ENCODE measurements around the gene MTA3.

- TF ChIP-seq GATA2 (IDR thresholded peaks at IDR 0.05; ENCODE audit: low read depth, low read length) (no peak), GATA3 (IDR thresholded peaks at IDR 0.05; ENCODE audit: low read depth, low read length) (no peak)
Measured at GRCh38 chr2:42585779-42586178, 17.3 kb downstream of the MTA3 start.
